Fibroblast of villous mesenchyme (primary cell): ENCODE data around the gene IDH3B. TPM values are rescaled to one million over a fixed set of nuclear protein-coding genes. Genes with fewer than 3 reads are reported as not detected.

Experiments used
- DNase-seq: peaks from one replicate; pipeline ENCODE4 v3.0.0-alpha.2; 2010; ENCODE audit warnings: low read depth
- H3K4me3 ChIP-seq: 2 replicates; pipeline ENCODE4 v1.5.1; 2011; ENCODE audit warnings: low read depth, mild to moderate bottlenecking, low read length
- total RNA-seq: library from RNA; depleted of rRNA; stranded (reverse); fragments of >200 nt; gene quantifications from 2 replicates; pipeline ENCODE4 v1.2.3, GENCODE V29; 2012
- TF ChIP-seq, protein P1 (sequence below): IDR thresholded peaks from 2 replicates; pipeline ENCODE4 v1.5.1; 2012; ENCODE audit warnings: low read depth, mild to moderate bottlenecking, low read length; ENCODE audit not compliant: insufficient read depth

Gene IDH3B
- total RNA-seq, 1 donor = 63.0 TPM

DNA sequence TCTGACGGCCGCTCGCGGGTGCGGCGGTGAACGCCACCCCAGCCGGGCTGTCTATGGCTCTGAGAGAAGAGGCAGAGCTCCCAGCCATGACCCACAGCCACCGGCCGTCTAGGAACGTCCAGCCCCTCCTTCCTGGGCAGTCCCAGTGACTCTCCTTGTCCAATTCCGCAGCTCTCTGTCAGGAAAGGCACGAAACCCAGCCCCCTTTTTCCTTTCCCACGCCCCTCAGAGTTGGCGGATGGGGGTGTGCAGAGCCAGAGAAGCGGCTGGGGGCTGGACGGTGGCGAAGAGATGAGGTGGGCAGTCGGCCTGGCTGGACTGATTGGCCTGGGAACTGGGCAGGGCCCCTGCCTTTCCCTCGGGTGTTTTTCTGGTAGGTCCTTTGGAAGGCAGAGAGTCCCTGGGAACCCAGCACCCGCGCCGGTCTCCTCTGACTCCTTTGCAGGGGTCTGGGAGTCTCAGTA is 30.0 kb upstream of the IDH3B start:
- no peak for DNase-seq
- TF ChIP-seq, protein P1, sequence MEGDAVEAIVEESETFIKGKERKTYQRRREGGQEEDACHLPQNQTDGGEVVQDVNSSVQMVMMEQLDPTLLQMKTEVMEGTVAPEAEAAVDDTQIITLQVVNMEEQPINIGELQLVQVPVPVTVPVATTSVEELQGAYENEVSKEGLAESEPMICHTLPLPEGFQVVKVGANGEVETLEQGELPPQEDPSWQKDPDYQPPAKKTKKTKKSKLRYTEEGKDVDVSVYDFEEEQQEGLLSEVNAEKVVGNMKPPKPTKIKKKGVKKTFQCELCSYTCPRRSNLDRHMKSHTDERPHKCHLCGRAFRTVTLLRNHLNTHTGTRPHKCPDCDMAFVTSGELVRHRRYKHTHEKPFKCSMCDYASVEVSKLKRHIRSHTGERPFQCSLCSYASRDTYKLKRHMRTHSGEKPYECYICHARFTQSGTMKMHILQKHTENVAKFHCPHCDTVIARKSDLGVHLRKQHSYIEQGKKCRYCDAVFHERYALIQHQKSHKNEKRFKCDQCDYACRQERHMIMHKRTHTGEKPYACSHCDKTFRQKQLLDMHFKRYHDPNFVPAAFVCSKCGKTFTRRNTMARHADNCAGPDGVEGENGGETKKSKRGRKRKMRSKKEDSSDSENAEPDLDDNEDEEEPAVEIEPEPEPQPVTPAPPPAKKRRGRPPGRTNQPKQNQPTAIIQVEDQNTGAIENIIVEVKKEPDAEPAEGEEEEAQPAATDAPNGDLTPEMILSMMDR = no peak
- no peak overlapping the region for H3K4me3 ChIP-seq

- DNase-seq = peak; percentile 17
- TF ChIP-seq, protein P1 = no peak
- H3K4me3 ChIP-seq = peak overlapping the region; percentile 33
Measured at GRCh38 chr20:2693286-2694007, 29.4 kb upstream of the IDH3B start.

DNA sequence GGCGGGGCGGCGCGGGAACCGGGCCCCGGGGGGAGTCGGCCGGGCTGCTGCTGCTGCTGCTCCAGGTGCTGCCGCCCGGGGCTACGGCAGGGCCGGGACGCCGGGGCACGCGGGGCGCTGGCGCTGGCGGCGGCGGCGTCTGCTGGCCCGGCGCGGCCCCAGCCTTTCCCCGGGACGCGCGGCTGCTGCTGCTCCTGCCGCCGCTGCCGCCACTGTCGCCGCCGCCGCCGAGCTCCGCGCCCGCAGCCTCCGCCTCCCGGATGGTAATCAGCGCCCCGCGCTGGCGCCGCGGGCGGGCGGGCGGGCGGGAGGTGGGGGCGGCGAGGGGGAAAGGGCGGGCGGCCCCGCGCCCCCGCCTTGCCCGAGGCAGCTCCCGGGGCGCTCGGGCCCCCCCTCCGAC is 28.9 kb upstream of the IDH3B start:
- no peak for DNase-seq
- H3K4me3 ChIP-seq = peak overlapping the region; percentile 12
- TF ChIP-seq, protein P1 = no peak

GRCh38 chr20:2692036-2692885 is 28.2 kb upstream of the IDH3B start, which contains the start of gene EBF4:
Gene EBF4, plus strand, starts transcription at chr20:2692780. Its CDS starts 866 bp downstream, at chr20:2693646.
- peak within 1 kb of the TSS; percentile 42 for H3K4me3 ChIP-seq
- TF ChIP-seq, protein P1 = no peak
- peak; percentile 43 for DNase-seq

GRCh38 chr20:2691663-2692035 is 27.6 kb upstream of the IDH3B start:
- no peak overlapping the region for H3K4me3 ChIP-seq
- TF ChIP-seq, protein P1 = no peak
- no peak for DNase-seq

- no peak overlapping the region for H3K4me3 ChIP-seq
- TF ChIP-seq, protein P1 = no peak
- no peak for DNase-seq
Measured at GRCh38 chr20:2691127-2691526, 27.1 kb upstream of the IDH3B start.
